ENCODE results near the gene CAMKMT.
A peak's percentile ranks its signal among the peaks of the same experiment; 100 is the strongest.

The CAMKMT gene

GRCh38 chr2:44519026-44519425 is 157.3 kb downstream of the CAMKMT start:
- no peak for DNase-seq

- DNase-seq, result no peak
Measured at GRCh38 chr2:44522846-44523245, 161.1 kb downstream of the CAMKMT start.

- DNase-seq, result no peak
Measured at GRCh38 chr2:44524347-44524926, 162.7 kb downstream of the CAMKMT start.

- no peak for DNase-seq
Measured at GRCh38 chr2:44526352-44526751, 164.6 kb downstream of the CAMKMT start.

GRCh38 chr2:44528595-44528994 is 166.8 kb downstream of the CAMKMT start:
- no peak for DNase-seq

GRCh38 chr2:44529448-44529847 is 167.7 kb downstream of the CAMKMT start:
- DNase-seq, result no peak

GRCh38 chr2:44531289-44531688 is 169.5 kb downstream of the CAMKMT start:
- DNase-seq, result no peak

GRCh38 chr2:44532031-44532430 is 170.3 kb downstream of the CAMKMT start:
- DNase-seq, result no peak

- DNase-seq, result no peak
Measured at GRCh38 chr2:44533508-44533907, 171.8 kb downstream of the CAMKMT start.

- no peak for DNase-seq
Measured at GRCh38 chr2:44535376-44535775, 173.6 kb downstream of the CAMKMT start.

- DNase-seq, result no peak
Measured at GRCh38 chr2:44537264-44537663, 175.5 kb downstream of the CAMKMT start.

- DNase-seq, result no peak
Measured at GRCh38 chr2:44542520-44542919, 180.8 kb downstream of the CAMKMT start.

GRCh38 chr2:44543773-44544725 is 182.3 kb downstream of the CAMKMT start:
- DNase-seq, result peak; percentile 69

GRCh38 chr2:44545005-44545404 is 183.3 kb downstream of the CAMKMT start:
- DNase-seq, result no peak

- DNase-seq, result peak; percentile 20
Measured at GRCh38 chr2:44546459-44547127, 184.8 kb downstream of the CAMKMT start.

- no peak for DNase-seq
Measured at GRCh38 chr2:44547718-44548117, 186.0 kb downstream of the CAMKMT start.

- no peak for DNase-seq
Measured at GRCh38 chr2:44548221-44549098, 186.7 kb downstream of the CAMKMT start.

- DNase-seq, result peak; percentile 27
Measured at GRCh38 chr2:44549099-44549471, 187.3 kb downstream of the CAMKMT start.

GRCh38 chr2:44549856-44550255 is 188.1 kb downstream of the CAMKMT start:
- no peak for DNase-seq

GRCh38 chr2:44550561-44550960 is 188.8 kb downstream of the CAMKMT start:
- DNase-seq, result no peak

- no peak for DNase-seq
Measured at GRCh38 chr2:44551497-44551896, 189.8 kb downstream of the CAMKMT start.

GRCh38 chr2:44553456-44553855 is 191.7 kb downstream of the CAMKMT start:
- no peak for DNase-seq

- DNase-seq, result no peak
Measured at GRCh38 chr2:44555700-44556099, 194.0 kb downstream of the CAMKMT start.
